ENCODE measurements around the gene ARHGAP32. TPM values are rescaled to one million over a fixed set of nuclear protein-coding genes. Genes with fewer than 3 reads are reported as not detected.
"Not testable (repeated sequence)": the region's sequence is repeated elsewhere in the genome, so short reads cannot be mapped to it uniquely, and the experiment has no call there.

ARHGAP32 gene
- total RNA-seq, 1 experiment from 2014 or later = 0.84 TPM

DNA sequence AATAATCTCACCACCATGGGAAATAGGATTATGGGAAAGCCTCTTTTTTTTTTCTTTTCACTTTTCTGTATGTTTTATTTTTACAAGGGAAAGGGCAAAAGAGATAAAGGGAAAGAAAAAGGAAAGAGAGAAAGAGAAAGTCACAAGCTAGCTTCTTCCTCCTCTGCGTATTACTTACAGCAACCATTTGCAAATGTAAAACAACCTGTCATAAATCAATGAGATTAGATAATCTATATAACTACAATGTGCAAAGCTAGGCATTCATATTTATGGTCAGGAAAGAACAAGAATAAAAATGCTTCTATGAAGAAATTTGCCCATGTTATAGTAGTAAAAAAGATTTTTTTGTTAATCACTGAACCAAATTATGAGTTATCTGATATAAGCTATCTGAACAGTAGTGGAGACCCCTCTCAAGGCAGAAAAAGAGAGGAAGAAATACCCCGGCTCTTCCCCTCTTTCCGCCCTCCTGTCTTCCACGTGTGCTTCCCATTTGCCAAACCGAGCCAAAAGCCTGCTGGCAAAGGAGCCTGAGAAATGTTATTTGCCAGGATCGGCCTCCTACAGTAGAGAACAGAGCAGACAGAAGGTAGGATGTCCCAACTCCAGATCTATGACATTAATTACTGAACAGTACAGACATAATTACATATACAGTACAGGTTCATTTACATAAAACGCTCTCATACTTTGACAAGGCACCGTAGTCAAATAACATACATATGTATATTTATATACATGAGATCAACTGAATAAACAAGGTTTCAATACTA is 50.2 kb downstream of the ARHGAP32 start:
- in situ Hi-C loops (cut with HindIII; ENCODE audit: low pct_unique_long_range_greater_than_20kb, low sequenced_read_pairs) = no loop called here
- no peak for DNase-seq (ENCODE audit: low read depth)

DNA sequence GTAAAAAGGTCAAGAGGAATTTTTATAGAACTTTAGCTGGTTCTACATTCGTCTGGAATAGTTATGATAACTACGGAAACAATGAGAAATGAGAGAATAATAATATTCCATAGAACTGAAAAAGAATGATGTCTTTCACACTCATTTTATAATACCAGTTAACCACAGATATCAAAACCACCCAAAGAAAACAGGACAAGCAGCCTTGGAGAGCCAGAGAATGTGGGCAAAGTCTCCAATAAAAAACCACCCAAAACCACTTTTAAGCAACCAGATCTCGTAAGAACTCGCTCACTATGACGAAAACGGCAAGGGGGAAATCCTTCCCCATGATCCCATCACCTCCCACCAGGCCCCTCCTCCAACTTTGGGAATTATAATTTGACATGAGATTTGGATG is 60.8 kb downstream of the ARHGAP32 start:
- in situ Hi-C loops (cut with HindIII; ENCODE audit: low pct_unique_long_range_greater_than_20kb, low sequenced_read_pairs) = no loop called here

DNA sequence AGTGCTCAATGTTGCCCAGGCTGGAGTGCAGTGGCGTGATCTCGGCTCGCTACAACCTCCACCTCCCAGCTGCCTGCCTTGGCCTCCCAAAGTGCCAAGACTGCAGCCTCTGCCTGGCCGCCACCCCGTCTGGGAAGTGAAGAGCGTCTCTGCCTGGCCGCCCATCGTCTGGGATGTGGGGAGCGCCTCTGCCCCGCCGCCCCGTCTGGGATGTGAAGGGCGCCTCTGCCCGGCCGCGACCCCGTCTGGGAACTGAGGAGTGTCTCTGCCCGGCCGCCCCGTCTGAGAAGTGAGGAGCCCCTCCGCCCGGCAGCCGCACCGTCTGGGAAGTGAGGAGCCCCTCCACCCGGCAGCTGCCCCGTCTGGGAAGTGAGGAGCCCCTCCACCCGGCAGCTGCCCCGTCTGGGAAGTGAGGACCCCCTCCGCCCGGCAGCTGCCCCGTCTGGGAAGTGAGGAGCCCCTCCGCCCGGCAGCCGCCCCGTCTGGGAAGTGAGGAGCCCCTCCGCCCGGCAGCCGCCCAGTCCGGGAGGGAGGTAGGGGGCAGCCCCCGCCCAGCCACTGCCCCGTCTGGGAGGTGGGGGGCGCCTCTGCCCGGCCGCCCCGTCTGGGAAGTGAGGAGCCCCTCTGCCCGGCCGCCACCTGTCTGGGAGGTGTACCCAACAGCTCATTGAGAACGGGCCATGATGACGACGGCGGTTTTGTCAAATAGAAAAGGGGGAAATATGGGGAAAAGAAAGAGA is 63.1 kb downstream of the ARHGAP32 start:
- in situ Hi-C loops (cut with HindIII; ENCODE audit: low pct_unique_long_range_greater_than_20kb, low sequenced_read_pairs); DNase-seq (ENCODE audit: low read depth): not testable (repeated sequence)

More for the DNA sequence above, 60.8 kb downstream of the ARHGAP32 start:
- no peak for DNase-seq (ENCODE audit: low read depth)

DNA sequence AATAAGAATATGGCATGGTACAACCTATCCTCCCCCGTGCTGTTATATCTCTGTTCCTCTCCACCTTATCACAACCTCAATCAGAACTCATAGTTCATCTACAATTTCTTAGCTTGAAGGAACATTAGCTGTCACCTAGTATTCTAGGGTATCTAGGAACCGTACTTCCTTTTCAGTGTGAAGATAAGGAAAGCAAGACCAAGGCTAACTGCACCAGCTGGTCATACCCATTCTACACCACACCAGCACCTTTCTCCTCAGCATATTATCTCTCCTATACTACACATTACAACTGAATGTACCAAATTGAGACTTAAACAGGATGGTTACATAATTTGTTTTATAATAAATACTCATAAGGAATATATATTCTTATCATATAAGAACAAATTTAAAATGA is 73.1 kb downstream of the ARHGAP32 start:
- in situ Hi-C loops (cut with HindIII; ENCODE audit: low pct_unique_long_range_greater_than_20kb, low sequenced_read_pairs) = no loop called here
- no peak for DNase-seq (ENCODE audit: low read depth)

DNA sequence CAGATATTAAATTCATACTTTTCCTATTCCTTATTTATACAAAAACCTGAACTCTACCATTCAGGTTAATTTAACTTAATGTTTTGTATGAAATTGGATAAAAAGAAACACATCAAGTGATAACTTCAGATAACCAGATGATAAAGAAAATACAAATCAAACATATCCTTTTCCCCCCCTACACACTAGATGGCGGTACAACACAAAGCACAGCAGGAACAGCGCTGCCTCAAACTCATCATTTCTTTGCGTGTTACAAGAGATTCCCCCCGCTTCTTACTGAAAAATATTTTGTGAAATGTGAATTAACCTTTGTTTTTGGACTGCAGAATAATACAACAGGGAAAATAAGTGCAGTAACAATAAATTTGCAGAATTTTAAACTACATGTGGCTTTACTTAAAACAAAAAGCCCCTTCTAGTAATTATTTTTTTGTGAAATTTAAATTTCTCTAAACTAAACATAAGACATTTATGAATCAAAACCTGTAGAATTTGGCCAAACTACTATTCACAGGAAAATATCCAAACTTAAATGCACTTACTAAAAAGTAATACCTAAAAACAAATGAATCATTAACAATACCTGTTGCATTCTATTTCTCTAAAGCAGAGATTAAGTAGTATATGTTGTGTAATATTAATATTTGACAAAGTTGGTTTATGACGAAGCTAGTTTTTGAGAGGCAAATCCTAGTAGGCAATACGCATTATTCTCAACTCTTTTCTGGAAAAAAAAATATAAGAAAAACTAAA is 74.4 kb downstream of the ARHGAP32 start:
- in situ Hi-C loops (cut with HindIII; ENCODE audit: low pct_unique_long_range_greater_than_20kb, low sequenced_read_pairs) = no loop called here
- DNase-seq (ENCODE audit: low read depth) = peak; percentile 35

DNA sequence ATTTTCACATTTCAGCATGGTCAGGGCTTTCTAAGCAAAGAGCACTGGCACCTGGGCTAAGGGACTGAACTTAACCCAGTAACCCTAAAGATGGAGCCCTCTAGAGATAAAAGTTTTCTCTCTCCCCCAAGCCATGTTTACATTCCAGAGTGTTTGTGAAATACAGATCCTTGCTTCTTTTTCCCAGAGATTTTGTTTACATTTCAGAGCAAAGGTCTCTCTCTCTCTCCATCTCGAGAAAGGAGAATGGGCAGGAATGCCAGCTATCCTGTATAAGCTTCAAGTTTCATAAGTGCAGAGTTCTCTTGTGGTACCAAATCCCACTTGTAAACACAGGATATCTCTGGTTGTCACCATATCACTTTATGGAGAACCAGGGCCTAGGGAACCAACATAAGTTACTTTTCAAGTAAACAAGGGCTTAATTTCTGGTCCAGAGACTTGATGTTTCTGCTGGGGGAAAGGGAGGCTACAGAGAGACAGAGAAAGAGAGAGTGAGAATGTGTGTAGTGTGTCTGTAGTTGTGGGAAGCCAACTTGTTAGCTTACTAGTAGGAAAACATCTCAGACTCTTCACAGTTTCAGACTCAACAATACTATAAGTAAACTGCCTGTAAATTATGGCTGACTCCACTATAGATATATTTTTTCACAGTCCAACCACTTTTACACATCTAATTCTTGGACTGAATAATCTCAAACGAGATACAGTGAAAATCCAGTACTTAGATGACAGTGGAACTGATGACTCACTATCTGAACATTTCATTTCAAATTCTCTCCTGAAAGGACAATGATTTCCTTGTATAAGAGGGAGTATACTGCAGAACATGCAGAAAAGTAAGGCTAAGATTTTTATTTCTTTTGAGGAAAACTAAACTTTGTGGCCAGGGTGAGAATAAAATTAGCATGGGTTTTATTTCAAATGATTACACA is 76.2 kb downstream of the ARHGAP32 start:
- in situ Hi-C loops (cut with HindIII; ENCODE audit: low pct_unique_long_range_greater_than_20kb, low sequenced_read_pairs) = no loop called here
- DNase-seq (ENCODE audit: low read depth) = peak; percentile 19

DNA sequence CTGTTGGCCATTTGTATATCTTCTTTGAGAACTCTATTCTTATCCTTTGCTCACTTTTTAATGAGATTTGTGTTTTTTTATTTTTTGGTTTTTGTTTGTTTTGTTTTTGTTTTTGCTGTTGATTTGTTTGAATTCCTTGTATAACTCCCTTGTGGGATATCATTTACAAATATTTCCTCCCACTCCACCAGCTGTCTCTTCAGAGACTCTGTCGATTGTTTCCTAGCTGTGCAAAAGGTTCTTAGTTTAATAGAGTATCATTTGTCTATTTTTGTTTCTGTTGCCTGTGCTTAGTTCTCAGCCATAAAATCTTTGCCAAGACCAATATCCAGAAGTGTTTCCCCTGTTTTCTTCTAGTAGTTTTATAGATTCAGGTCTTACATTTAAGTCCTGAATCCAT is 82.4 kb downstream of the ARHGAP32 start:
- in situ Hi-C loops (cut with HindIII; ENCODE audit: low pct_unique_long_range_greater_than_20kb, low sequenced_read_pairs) = no loop called here
- DNase-seq (ENCODE audit: low read depth) = no peak

DNA sequence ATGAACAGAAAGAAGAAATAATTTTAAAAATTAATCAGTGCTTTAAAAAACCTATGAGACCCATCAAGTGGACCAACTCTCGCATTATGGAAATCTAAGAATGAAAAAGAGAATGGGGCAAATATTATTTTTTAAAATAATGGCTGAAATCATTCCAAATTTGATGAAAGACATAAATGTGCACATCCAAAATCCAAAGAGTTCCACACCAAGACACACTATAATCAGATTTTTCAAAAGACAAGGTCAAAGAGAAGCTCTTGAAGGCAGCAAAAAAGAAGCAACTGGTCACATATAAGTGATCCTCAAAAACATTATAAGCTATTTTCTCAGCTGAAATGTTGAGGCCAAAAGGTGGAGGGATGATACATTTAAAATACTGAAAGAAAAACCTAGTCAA is 85.3 kb downstream of the ARHGAP32 start:
- no peak for DNase-seq (ENCODE audit: low read depth)
- in situ Hi-C loops (cut with HindIII; ENCODE audit: low pct_unique_long_range_greater_than_20kb, low sequenced_read_pairs) = no loop called here

DNA sequence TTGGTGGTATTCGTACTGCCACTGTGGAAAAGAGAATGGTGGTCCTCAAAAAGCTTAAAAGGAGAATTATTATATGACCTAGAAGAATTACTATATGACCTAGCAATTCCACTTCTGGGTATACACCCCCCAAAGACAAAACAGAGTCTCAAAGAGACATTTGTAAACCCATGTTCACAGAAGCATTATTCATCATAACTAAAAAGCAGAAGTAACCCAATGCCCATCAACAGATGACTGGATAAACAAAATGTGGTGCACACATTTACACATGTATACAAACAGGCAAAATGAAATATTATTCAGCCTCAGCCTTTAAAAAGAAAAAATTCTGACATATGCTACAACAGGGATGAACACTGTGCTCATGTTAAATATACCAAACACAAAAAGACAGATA is 89.4 kb downstream of the ARHGAP32 start:
- in situ Hi-C loops (cut with HindIII; ENCODE audit: low pct_unique_long_range_greater_than_20kb, low sequenced_read_pairs) = no loop called here
- DNase-seq (ENCODE audit: low read depth) = no peak

DNA sequence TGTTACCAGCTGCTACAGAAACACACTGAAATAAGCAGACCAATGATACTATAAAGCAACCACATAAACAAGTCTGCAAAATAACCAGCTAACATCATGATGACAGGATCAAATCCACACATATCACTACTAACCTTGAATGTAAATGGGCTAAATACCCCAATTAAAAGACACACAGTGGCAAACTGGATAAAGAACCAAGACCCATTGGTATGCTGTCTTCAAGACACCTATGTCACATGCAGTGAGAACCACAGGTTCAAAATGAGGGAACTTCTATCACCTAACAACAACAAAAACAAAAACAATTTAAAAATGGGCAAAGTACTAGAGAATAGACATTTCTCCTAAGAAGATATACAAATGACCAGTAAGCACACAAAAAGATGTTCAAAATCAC is 89.9 kb downstream of the ARHGAP32 start:
- in situ Hi-C loops (cut with HindIII; ENCODE audit: low pct_unique_long_range_greater_than_20kb, low sequenced_read_pairs) = no loop called here
- DNase-seq (ENCODE audit: low read depth) = no peak

DNA sequence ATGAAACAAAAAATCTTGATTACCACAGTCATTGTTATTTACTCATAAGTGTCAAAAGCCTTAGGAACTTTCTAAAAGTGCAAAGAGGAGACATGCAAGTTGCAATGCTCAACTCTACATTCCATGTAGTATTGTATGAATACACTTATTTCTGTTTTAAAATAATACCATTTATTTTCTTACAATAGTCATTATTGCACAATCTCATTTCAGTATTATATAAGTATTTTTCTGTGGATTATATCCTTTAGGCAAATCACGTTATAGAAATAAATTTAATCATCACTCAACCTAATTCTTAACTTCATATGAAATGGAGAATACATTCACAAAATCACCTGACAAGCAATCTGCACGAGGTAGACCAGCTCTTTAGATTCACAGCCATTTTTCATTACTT is 98.8 kb downstream of the ARHGAP32 start:
- DNase-seq (ENCODE audit: low read depth) = no peak
- in situ Hi-C loops (cut with HindIII; ENCODE audit: low pct_unique_long_range_greater_than_20kb, low sequenced_read_pairs) = no loop called here

DNA sequence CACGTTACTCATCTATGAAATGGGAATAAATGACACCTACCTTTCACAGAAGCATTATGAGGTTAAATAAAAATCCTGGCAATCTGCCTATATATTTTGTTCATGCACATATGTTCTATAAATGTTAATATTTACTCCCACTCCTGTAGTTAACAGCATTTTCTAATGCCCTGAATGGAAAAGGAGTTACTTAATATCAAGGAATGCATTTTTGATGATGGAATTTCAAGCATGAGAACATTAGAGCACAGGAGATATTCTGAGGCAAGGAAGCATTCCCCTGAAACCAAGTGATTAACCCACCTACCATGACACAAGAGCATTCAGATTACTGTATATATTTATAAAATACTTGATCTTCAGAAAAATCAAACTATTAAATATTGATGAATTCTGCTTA is 102.1 kb downstream of the ARHGAP32 start:
- DNase-seq (ENCODE audit: low read depth) = no peak
- in situ Hi-C loops (cut with HindIII; ENCODE audit: low pct_unique_long_range_greater_than_20kb, low sequenced_read_pairs) = no loop called here

DNA sequence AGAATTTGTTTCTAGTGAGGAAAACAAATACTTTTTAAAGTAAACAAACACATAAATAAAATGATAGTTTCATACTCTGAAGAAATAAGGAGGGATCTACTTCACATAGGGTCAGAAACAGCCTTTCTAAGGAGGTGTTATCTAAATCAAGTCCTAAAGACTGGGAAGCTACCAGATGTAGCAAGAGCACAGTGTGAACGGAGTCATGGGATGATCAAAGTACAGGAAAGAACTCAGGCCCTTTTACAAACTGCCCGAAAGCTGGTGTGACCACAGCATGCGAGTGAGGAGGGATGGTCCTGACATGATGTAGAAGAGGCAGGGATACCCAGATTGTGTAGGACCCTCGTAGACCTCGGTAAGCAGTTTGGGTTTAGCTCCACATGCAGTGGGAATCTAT is 102.8 kb downstream of the ARHGAP32 start:
- DNase-seq (ENCODE audit: low read depth) = no peak
- in situ Hi-C loops (cut with HindIII; ENCODE audit: low pct_unique_long_range_greater_than_20kb, low sequenced_read_pairs) = no loop called here

DNA sequence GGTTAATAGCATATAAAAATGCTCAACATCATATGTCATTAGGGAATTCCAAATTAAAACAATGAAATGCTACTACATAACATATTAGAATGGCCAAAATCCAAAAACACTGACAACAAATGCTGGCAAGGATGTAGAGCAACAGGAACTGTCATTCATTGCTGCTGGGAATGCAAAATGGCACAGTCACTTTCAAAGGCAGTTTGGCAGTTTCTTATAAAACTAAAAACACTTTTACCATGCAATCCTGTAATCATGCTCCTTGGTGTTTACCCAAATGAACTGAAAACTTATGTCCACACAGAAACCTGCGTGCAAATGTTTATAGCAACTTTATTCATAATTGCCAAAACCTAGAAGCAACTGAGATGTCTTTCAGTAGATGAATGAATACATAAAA is 105.1 kb downstream of the ARHGAP32 start:
- no peak for DNase-seq (ENCODE audit: low read depth)
- in situ Hi-C loops (cut with HindIII; ENCODE audit: low pct_unique_long_range_greater_than_20kb, low sequenced_read_pairs) = no loop called here

DNA sequence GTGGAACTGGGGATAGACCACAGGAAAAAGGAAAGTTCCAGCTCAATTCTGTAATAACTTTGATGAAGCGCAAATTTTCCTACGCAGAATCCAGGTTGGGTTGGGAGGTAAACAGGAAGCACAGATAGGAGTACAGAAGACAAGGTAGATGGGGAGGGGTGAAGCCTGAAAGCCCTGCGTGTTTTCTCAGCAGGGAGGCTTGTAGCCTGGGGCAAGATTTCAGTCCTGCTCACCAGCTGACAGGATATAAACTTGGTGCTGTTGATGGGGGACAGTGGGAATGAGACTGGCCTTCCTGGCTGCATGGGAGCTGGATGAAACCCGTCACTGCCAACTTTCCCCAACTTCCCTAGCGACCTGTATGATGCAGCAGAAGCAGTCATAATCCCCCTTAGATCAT is 114.9 kb downstream of the ARHGAP32 start:
- DNase-seq (ENCODE audit: low read depth) = no peak
- in situ Hi-C loops (cut with HindIII; ENCODE audit: low pct_unique_long_range_greater_than_20kb, low sequenced_read_pairs) = no loop called here

DNA sequence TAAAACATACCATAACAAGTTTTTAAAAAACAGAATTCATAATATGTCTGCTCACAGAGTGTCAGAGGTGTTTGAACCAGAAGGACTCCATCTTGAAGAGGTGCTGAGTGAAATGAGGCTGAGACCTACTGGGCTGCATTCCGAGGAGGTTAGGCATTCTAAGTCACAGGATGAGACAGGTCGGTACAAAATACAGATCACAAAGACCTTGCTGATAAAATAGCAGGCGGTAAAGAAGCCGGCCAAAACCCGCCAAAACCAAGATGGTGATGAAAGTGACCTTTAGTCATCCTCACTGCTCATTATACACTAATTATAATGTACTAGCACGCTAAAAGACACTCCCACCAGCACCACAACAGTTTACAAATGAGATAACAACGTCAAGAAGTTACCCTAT is 116.4 kb downstream of the ARHGAP32 start:
- no peak for DNase-seq (ENCODE audit: low read depth)
- in situ Hi-C loops (cut with HindIII; ENCODE audit: low pct_unique_long_range_greater_than_20kb, low sequenced_read_pairs) = no loop called here

DNA sequence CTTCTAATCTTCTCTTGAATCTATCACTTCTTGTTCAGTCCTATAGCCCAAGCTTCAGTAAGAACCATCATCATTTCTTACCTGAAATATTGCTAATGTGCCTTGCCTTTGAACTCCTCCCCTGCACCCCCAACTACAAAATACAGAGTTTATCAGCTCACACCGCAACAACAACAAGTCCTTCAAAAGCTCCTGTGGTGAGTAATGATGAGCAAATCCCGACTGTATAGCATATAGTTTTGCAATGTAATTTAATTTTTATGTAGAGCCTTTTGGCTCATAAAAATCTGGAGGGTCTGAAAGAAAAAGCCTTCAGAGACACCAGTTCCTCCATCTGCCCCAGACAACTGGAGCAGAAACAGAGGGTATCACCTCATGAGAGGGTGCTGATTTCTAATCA is 124.7 kb downstream of the ARHGAP32 start:
- in situ Hi-C loops (cut with HindIII; ENCODE audit: low pct_unique_long_range_greater_than_20kb, low sequenced_read_pairs) = no loop called here
- DNase-seq (ENCODE audit: low read depth) = no peak

DNA sequence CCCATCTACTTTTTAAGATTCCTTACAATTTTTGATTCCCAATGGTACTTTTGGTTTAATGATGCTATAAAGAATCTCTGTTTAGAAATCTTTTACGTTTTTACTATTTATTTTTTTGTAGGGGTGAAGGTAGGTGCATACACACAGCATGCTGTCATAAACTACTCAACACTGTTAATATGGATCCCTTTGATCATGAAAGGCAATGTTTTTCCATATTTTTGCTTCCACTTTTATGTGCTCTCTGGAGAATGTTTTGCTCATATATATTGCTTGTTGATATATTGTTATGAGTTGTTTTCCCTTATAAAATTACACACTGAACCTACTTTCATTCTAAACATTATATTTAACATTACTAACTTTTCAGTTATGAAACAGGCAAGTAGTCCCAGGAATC is 125.9 kb downstream of the ARHGAP32 start:
- no peak for DNase-seq (ENCODE audit: low read depth)
- in situ Hi-C loops (cut with HindIII; ENCODE audit: low pct_unique_long_range_greater_than_20kb, low sequenced_read_pairs) = no loop called here

Data from Caki2 (cell line).